ENCODE data around the gene ZBED1.
"Not testable (repeated sequence)": the region's sequence is repeated elsewhere in the genome, so short reads cannot be mapped to it uniquely, and the experiment has no call there.

Gene ZBED1

GRCh38 chrX:2471126-2471525, 29.6 kb downstream of the ZBED1 start:
- not testable (repeated sequence) for DNase-seq

- DNase-seq = not testable (repeated sequence)
Observed at GRCh38 chrX:2469852-2470251, 30.9 kb downstream of the ZBED1 start.

GRCh38 chrX:2469196-2469685, 31.5 kb downstream of the ZBED1 start:
- DNase-seq = no peak

- DNase-seq = no peak
Observed at GRCh38 chrX:2468261-2469195, 32.2 kb downstream of the ZBED1 start.

- no peak for DNase-seq
Observed at GRCh38 chrX:2466876-2467656, 33.7 kb downstream of the ZBED1 start.

GRCh38 chrX:2464677-2465166, 36.1 kb downstream of the ZBED1 start:
- DNase-seq = no peak

- DNase-seq = no peak
Observed at GRCh38 chrX:2463973-2464676, 36.7 kb downstream of the ZBED1 start.

- not testable (repeated sequence) for DNase-seq
Observed at GRCh38 chrX:2463481-2463880, 37.3 kb downstream of the ZBED1 start.

- no peak for DNase-seq
Observed at GRCh38 chrX:2462780-2463179, 38.0 kb downstream of the ZBED1 start.

GRCh38 chrX:2462074-2462473, 38.7 kb downstream of the ZBED1 start:
- no peak for DNase-seq

- DNase-seq = no peak
Observed at GRCh38 chrX:2461711-2462016, 39.1 kb downstream of the ZBED1 start.

GRCh38 chrX:2460821-2461710, 39.7 kb downstream of the ZBED1 start:
- DNase-seq = not testable (repeated sequence)

- DNase-seq = not testable (repeated sequence)
Observed at GRCh38 chrX:2460048-2460447, 40.7 kb downstream of the ZBED1 start.

GRCh38 chrX:2458309-2458708, 42.5 kb downstream of the ZBED1 start:
- DNase-seq = no peak

GRCh38 chrX:2457289-2458133, 43.3 kb downstream of the ZBED1 start:
- no peak for DNase-seq

- DNase-seq = not testable (repeated sequence)
Observed at GRCh38 chrX:2456091-2456490, 44.7 kb downstream of the ZBED1 start.

- DNase-seq = not testable (repeated sequence)
Observed at GRCh38 chrX:2454620-2455019, 46.2 kb downstream of the ZBED1 start.

GRCh38 chrX:2452799-2453198, 48.0 kb downstream of the ZBED1 start:
- no peak for DNase-seq

GRCh38 chrX:2452317-2452784, 48.4 kb downstream of the ZBED1 start:
- DNase-seq = no peak

GRCh38 chrX:2451501-2452316, 49.1 kb downstream of the ZBED1 start:
- no peak for DNase-seq
